Epithelial cell of proximal tubule (primary cell): ENCODE measurements around the gene TCF7. TPM values are rescaled to one million over a fixed set of nuclear protein-coding genes. Genes with fewer than 3 reads are reported as not detected.

Experiments
- DNase-seq: peaks from one replicate; pipeline ENCODE4 v3.0.0-alpha.2; 2011; ENCODE audit warnings: low read depth
- H3K4me3 ChIP-seq: 2 replicates; pipeline ENCODE4 v1.5.1; 2011; ENCODE audit warnings: low read depth, mild to moderate bottlenecking, low read length
- CTCF ChIP-seq: conservative IDR thresholded peaks from 2 replicates; pipeline ENCODE4 v1.5.1; 2012; ENCODE audit warnings: low read depth, mild to moderate bottlenecking, low read length
- total RNA-seq: library from RNA; depleted of rRNA; stranded (reverse); fragments of >200 nt; gene quantifications from 2 replicates; pipeline ENCODE4 v1.2.3, GENCODE V29; 2015

Gene TCF7
- total RNA-seq, 1 donor from 2014 or later, result 3.6 TPM

DNA sequence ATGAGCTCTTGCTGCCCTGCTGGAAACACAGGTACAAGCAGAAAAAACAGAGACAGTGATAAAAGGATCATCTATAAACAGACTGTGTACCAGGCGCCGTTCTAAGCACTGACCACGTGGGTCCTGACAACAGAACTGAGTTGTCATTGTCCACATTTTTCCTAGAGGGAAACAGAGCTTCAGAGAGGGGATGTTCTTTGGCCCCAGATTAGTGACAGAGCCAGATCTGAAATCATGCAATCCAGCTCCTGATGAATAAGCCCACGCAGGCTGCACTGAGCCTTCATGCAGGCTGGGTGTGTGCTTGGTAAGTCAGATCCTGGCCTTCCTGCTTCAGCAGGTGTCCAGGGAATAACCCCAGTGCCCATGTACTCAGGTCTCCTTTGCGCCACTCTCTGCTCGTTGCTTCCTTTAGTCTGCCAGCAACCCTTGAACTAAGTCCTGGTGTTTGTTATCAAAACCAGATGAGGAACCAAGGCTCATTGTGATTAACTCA lies 22.8 kb upstream of the TCF7 start:
- no peak overlapping the region for H3K4me3 ChIP-seq
- no peak for DNase-seq
- no peak for TF ChIP-seq CTCF

GRCh38 chr5:134092875-134093274 lies 21.6 kb upstream of the TCF7 start:
- peak; percentile 23 for DNase-seq
- no peak for TF ChIP-seq CTCF
- H3K4me3 ChIP-seq, result no peak overlapping the region

DNA sequence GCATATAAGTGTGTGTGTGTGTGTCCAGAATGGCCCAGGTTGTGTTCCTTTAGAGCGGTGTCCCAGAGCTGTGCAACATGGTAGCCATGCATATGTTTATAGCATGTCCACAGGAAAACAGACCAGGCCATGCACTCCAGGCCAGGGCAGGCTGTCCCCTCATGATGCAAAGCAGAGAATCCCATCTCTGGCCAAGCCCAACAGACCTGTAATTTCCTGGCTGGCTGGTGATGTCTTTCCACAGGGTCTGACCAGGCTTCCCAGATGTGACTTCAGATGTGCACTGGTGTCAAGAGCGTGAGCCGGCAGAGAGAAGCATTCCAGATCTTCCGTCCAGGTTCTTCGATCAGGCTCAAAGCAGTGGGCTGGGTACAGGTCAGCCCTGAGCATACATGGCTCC lies 21.1 kb upstream of the TCF7 start:
- H3K4me3 ChIP-seq, result no peak overlapping the region
- DNase-seq, result no peak
- no peak for TF ChIP-seq CTCF

GRCh38 chr5:134095293-134095692 lies 19.2 kb upstream of the TCF7 start:
- no peak overlapping the region for H3K4me3 ChIP-seq
- TF ChIP-seq CTCF, result no peak
- DNase-seq, result no peak

- no peak overlapping the region for H3K4me3 ChIP-seq
- DNase-seq, result no peak
- no peak for TF ChIP-seq CTCF
Observed at GRCh38 chr5:134095887-134096589, 18.4 kb upstream of the TCF7 start.

GRCh38 chr5:134097211-134097749 lies 17.2 kb upstream of the TCF7 start:
- H3K4me3 ChIP-seq, result no peak overlapping the region
- no peak for DNase-seq
- no peak for TF ChIP-seq CTCF

DNA sequence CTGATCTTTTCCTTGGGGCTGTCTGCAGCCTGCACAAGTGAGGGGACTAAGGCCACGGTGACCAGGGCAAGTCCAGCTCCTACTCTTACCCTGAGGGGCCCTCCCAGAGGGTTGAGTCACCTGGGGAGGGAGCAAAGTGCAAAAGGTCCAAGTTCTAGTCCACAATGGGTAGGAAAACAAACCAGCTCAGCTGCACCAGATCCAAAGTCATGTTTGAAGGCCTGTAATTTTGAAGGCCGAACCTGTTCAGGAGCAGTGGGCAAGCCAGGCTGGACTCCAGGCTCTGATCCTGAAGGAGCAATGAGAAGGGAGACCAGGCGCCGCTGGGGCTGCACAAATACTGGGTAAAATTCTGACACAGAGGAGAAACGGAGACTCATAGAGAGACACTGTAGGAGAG lies 15.8 kb upstream of the TCF7 start:
- DNase-seq, result no peak
- H3K4me3 ChIP-seq, result no peak overlapping the region
- TF ChIP-seq CTCF, result no peak
